ENCODE data around the gene COL2A1.

Gene COL2A1

DNA sequence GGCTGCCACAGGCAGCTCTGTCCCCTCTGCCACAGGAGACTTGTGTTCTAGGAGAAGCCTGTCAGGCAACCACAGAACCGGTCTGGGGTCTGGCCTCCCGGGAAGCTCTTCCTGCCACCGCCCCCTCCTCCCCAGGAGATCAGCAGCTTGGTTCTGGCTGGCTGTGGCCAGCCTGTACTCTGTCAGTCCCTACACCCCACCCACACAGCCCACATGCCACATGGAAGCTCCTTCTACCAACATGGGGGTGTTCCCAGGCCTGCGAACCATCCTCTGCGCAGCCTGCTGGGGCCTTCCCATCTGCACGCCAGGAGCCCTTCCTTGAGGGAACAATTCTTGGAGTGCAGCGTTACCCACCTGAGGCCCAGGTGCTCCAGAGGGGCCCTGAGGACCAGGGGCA, 24.1 kb downstream of the COL2A1 start:
- H3K4me3 ChIP-seq (ENCODE audit: low read depth in 1 of 2, low read length in 2 of 2): no peak overlapping the region
- H3K4me1 ChIP-seq (ENCODE audit: control insufficient read depth in 1 of 2, insufficient read depth in 2 of 2, low read length in 2 of 2): no peaks in the 10 kb centered on the region
- no peaks in the 10 kb centered on the region for H3K36me3 ChIP-seq (ENCODE audit: control insufficient read depth in 1 of 2, insufficient read depth in 2 of 2, low read length in 2 of 2)
- no peak overlapping the region for H3K27ac ChIP-seq (ENCODE audit: low read length)
- H3K27me3 ChIP-seq (ENCODE audit: low read depth, low read length): no peaks in the 10 kb centered on the region
- H3K9me3 ChIP-seq (ENCODE audit: control insufficient read depth in 1 of 2, low read length in 2 of 2): no peaks in the 10 kb centered on the region

DNA sequence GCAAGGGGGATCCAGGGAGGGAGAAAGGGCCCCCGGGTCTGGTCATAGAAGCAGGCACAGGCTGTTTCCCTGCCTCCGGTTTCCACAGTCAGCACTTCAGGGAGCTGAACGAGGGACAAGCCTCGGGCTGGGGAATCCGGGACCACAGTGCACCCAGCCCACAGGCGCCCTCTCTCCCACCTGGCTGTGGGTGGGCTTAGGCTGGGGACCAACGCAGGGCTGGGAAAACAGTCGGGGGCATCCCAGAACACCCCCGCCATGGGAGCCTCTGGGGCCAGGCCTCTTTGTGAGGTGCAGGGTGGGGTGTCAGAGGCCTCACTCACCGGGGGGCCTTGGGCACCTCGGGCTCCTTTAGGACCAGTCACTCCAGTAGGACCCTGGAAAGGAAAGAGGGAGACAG, 24.6 kb downstream of the COL2A1 start:
- Histone ChIP-seq H3K36me3 (ENCODE audit: control insufficient read depth in 1 of 2, insufficient read depth in 2 of 2, low read length in 2 of 2) (no peaks in the 10 kb centered on the region), H3K9me3 (ENCODE audit: control insufficient read depth in 1 of 2, low read length in 2 of 2) (no peaks in the 10 kb centered on the region), H3K4me3 (ENCODE audit: low read depth in 1 of 2, low read length in 2 of 2) (no peak overlapping the region)

DNA sequence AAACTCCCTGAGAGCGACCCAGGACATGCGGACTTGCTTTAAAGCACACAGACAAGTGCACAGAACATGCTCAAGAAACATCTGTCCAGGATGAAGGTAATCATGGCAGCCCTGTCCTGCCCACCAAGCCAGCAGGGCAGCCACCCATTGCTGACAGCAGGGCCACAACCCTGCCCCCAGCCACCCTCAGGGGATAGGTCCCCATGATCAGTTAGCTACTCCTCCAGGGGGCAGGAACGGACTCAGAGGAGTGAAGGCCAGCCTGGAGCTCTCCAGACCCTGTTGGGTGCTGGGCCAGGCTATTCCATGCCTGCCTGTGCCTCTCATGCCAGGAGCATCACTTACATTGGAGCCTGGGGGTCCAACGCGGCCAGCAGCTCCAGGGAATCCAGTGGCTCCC, 25.1 kb downstream of the COL2A1 start:
- H3K4me3 ChIP-seq (ENCODE audit: low read depth in 1 of 2, low read length in 2 of 2): no peak overlapping the region

More for the DNA sequence above, 24.6 kb downstream of the COL2A1 start:
- Histone ChIP-seq H3K4me1 (ENCODE audit: control insufficient read depth in 1 of 2, insufficient read depth in 2 of 2, low read length in 2 of 2) (no peaks in the 10 kb centered on the region), H3K27me3 (ENCODE audit: low read depth, low read length) (no peaks in the 10 kb centered on the region), H3K27ac (ENCODE audit: low read length) (no peak overlapping the region)

DNA sequence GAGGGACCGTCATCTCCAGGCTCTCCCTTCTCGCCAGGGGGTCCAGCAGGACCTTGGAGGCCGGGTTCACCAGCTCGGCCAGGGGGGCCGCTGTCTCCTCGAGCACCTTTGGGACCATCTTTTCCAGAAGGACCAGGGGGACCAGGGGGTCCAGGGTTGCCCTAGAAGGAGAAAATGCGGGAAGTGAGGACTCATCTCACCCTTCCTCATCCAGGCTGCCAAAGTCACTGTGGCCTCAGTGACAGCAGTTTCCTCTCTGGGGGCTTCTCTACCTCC, 25.7 kb downstream of the COL2A1 start:
- no peaks in the 10 kb centered on the region for H3K4me1 ChIP-seq (ENCODE audit: control insufficient read depth in 1 of 2, insufficient read depth in 2 of 2, low read length in 2 of 2)

More for the DNA sequence above, 25.1 kb downstream of the COL2A1 start:
- no peaks in the 10 kb centered on the region for H3K4me1 ChIP-seq (ENCODE audit: control insufficient read depth in 1 of 2, insufficient read depth in 2 of 2, low read length in 2 of 2)
- no peaks in the 10 kb centered on the region for H3K36me3 ChIP-seq (ENCODE audit: control insufficient read depth in 1 of 2, insufficient read depth in 2 of 2, low read length in 2 of 2)
- no peak overlapping the region for H3K27ac ChIP-seq (ENCODE audit: low read length)
- no peaks in the 10 kb centered on the region for H3K9me3 ChIP-seq (ENCODE audit: control insufficient read depth in 1 of 2, low read length in 2 of 2)
- no peaks in the 10 kb centered on the region for H3K27me3 ChIP-seq (ENCODE audit: low read depth, low read length)

DNA sequence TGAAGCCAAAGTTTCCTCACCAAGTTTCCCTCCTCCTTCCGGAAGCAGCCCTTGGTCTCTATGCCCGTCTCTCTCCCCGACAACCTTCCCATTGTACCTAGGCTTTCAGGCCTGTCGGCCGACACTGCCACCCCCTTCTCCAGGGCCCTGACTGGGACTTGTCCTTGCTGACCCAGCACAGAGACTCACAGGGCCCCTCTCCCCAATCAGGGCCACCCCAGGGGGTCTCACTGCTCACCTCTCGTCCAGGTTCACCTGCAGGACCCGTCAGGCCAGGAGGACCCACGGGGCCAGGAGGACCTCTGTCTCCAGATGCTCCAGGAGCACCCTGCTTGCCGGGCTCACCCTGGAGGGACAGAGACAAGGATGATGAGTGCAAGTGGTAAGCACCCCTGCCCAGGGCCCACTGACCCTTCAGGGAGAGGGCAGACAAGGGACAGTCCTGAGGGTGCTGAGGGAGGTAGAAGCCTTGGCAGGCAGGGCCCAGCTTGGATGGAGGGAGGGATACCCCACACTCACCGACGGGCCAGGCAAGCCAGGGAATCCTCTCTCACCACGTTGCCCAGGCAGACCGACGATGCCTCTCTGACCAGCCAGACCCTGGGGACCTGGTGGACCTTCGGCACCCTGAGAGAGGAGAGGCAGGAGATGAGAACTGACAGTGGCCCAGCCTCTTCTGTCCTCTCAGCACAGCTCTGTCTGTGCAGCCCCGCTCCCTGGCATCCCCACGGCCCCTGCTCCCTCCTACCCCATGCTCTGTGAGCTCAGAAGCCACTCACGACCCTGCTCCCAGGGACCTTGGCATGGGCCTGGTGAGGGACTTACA, 26.3 kb downstream of the COL2A1 start:
- Histone ChIP-seq H3K27ac (ENCODE audit: low read length) (no peak overlapping the region), H3K36me3 (ENCODE audit: control insufficient read depth in 1 of 2, insufficient read depth in 2 of 2, low read length in 2 of 2) (no peaks in the 10 kb centered on the region), H3K27me3 (ENCODE audit: low read depth, low read length) (no peaks in the 10 kb centered on the region), H3K4me3 (ENCODE audit: low read depth in 1 of 2, low read length in 2 of 2) (no peak overlapping the region), H3K4me1 (ENCODE audit: control insufficient read depth in 1 of 2, insufficient read depth in 2 of 2, low read length in 2 of 2) (no peaks in the 10 kb centered on the region), H3K9me3 (ENCODE audit: control insufficient read depth in 1 of 2, low read length in 2 of 2) (no peaks in the 10 kb centered on the region)

More for the DNA sequence above, 25.7 kb downstream of the COL2A1 start:
- Histone ChIP-seq H3K27me3 (ENCODE audit: low read depth, low read length) (no peaks in the 10 kb centered on the region), H3K9me3 (ENCODE audit: control insufficient read depth in 1 of 2, low read length in 2 of 2) (no peaks in the 10 kb centered on the region), H3K36me3 (ENCODE audit: control insufficient read depth in 1 of 2, insufficient read depth in 2 of 2, low read length in 2 of 2) (no peaks in the 10 kb centered on the region), H3K27ac (ENCODE audit: low read length) (no peak overlapping the region), H3K4me3 (ENCODE audit: low read depth in 1 of 2, low read length in 2 of 2) (no peak overlapping the region)

DNA sequence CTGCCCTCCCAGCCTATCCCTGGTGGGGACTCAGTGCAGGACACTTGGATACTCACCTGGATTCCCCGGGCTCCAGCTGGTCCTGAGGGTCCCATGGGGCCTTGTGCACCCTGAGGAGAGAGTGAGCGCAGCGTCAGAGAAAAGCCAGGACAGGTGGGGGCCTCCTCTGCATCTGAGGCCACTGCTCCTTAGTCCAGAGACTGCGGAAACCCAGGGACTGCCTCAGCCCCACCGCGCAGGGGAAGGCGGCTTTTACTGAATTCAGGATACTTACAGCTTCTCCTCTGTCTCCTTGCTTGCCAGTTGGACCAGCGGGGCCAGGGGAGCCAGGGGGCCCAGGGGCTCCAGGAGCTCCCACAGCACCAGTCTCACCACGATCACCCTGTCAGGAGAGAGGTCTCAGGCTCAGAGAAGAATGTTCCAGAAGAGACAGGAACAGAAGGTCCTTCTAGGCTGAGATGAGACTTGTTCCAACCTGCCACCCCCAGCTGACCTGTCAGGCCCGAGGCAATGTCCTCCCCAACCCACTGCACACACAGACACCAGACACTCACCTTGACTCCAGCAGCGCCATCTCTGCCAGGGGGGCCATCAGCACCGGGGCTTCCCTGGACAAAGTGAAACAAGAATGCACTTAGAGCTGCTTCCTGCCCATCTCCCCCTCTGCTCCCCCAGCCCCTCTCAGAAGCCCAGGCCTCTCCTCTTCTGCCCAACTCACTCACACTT, 27.1 kb downstream of the COL2A1 start:
- Histone ChIP-seq H3K27ac (ENCODE audit: low read length) (no peak overlapping the region), H3K4me1 (ENCODE audit: control insufficient read depth in 1 of 2, insufficient read depth in 2 of 2, low read length in 2 of 2) (no peaks in the 10 kb centered on the region), H3K4me3 (ENCODE audit: low read depth in 1 of 2, low read length in 2 of 2) (no peak overlapping the region), H3K36me3 (ENCODE audit: control insufficient read depth in 1 of 2, insufficient read depth in 2 of 2, low read length in 2 of 2) (no peaks in the 10 kb centered on the region), H3K27me3 (ENCODE audit: low read depth, low read length) (no peaks in the 10 kb centered on the region), H3K9me3 (ENCODE audit: control insufficient read depth in 1 of 2, low read length in 2 of 2) (no peaks in the 10 kb centered on the region)

DNA sequence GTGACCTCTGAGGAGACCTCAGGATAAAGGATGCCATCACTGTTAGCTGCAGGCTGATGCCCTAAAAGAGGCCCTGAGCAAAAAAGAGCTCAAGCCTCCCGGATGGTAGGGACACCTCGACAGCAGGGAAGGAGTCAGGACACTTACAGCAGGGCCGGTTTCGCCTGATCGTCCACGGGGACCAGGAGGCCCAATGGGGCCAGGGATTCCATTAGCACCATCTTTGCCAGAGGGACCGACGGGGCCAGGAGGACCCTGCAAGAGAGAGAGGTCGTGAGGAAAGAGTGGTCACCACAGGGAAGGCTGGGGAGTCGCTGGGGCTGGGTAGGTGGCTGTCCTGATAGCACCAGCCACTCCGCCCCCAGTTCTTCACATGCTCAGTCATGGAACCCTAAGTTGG, 28.5 kb downstream of the COL2A1 start:
- Histone ChIP-seq H3K27ac (ENCODE audit: low read length) (no peak overlapping the region), H3K27me3 (ENCODE audit: low read depth, low read length) (no peaks in the 10 kb centered on the region), H3K4me3 (ENCODE audit: low read depth in 1 of 2, low read length in 2 of 2) (no peak overlapping the region), H3K9me3 (ENCODE audit: control insufficient read depth in 1 of 2, low read length in 2 of 2) (no peaks in the 10 kb centered on the region), H3K4me1 (ENCODE audit: control insufficient read depth in 1 of 2, insufficient read depth in 2 of 2, low read length in 2 of 2) (no peaks in the 10 kb centered on the region), H3K36me3 (ENCODE audit: control insufficient read depth in 1 of 2, insufficient read depth in 2 of 2, low read length in 2 of 2) (no peaks in the 10 kb centered on the region)

DNA sequence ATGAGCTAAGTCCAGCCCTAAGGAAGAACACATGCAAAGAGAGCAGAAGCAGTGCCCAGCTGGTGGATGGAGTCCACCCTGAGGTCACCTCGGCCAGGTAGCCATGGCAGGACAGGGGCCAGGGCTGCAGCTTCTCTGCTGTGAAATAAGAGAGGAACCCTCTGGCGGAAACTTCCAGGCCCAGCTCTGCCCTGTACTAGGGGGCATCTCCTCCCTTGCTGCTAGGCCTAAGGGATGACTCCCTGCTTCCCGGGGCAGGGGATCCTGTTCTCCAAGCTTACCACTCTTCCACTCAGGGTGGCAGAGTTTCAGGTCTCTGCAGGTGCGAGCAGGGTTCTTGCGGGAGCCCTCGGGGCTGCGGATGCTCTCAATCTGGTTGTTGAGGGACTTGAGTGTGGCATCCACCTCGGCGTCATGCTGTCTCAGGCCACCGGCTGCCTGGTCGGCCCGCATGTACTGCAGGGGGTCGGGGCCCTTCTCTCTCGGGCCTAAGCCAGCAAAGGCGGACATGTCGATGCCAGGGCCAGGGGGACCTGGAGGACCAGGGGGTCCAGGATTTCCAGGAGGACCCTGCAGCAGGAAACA, 29.1 kb downstream of the COL2A1 start:
- no peak overlapping the region for H3K4me3 ChIP-seq (ENCODE audit: low read depth in 1 of 2, low read length in 2 of 2)
- H3K27me3 ChIP-seq (ENCODE audit: low read depth, low read length): no peaks in the 10 kb centered on the region
- no peak overlapping the region for H3K27ac ChIP-seq (ENCODE audit: low read length)
- no peaks in the 10 kb centered on the region for H3K9me3 ChIP-seq (ENCODE audit: control insufficient read depth in 1 of 2, low read length in 2 of 2)
- H3K36me3 ChIP-seq (ENCODE audit: control insufficient read depth in 1 of 2, insufficient read depth in 2 of 2, low read length in 2 of 2): no peaks in the 10 kb centered on the region
- no peaks in the 10 kb centered on the region for H3K4me1 ChIP-seq (ENCODE audit: control insufficient read depth in 1 of 2, insufficient read depth in 2 of 2, low read length in 2 of 2)

DNA sequence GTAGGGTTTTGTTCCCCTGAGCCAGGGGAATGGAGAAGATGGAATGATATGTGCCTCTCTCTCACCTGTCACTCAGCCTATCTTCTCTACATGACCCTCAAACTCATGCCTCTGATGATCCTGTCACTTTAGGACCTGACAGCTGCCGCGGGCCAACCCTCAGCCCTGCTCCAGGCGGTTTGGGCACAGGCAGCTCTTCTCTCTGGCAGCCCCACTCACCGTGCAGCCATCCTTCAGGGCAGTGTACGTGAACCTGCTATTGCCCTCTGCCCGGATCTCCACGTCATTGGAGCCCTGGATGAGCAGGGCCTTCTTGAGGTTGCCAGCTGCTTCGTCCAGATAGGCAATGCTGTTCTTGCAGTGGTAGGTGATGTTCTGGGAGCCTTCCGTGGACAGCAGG, 30.4 kb downstream of the COL2A1 start:
- no peak overlapping the region for H3K27ac ChIP-seq (ENCODE audit: low read length)
- no peaks in the 10 kb centered on the region for H3K4me1 ChIP-seq (ENCODE audit: control insufficient read depth in 1 of 2, insufficient read depth in 2 of 2, low read length in 2 of 2)
- H3K27me3 ChIP-seq (ENCODE audit: low read depth, low read length): no peaks in the 10 kb centered on the region
- H3K4me3 ChIP-seq (ENCODE audit: low read depth in 1 of 2, low read length in 2 of 2): no peak overlapping the region
- H3K36me3 ChIP-seq (ENCODE audit: control insufficient read depth in 1 of 2, insufficient read depth in 2 of 2, low read length in 2 of 2): peaks cover 0 to 4% of the 10 kb centered on the region in 2 donors
- no peaks in the 10 kb centered on the region for H3K9me3 ChIP-seq (ENCODE audit: control insufficient read depth in 1 of 2, low read length in 2 of 2)

DNA sequence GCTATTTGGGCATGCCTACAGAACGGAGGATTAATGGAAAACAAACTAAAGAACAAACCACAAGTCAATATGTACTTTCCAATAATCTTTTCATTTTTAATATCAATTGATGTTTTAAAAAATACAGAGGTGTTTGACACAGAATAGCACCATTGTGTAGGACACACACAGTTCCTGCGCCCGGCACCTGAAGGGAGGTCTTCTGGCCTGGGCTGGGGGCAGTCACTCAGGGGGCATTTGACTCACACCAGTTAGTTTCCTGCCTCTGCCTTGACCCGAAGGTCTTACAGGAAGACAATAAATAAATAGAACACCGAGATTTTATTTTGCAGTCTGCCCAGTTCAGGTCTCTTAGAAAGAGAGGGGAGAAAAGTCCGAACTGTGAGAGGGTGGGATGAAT, 31.4 kb downstream of the COL2A1 start:
- no peak overlapping the region for H3K4me3 ChIP-seq (ENCODE audit: low read depth in 1 of 2, low read length in 2 of 2)
- no peaks in the 10 kb centered on the region for H3K4me1 ChIP-seq (ENCODE audit: control insufficient read depth in 1 of 2, insufficient read depth in 2 of 2, low read length in 2 of 2)
- no peak overlapping the region for H3K27ac ChIP-seq (ENCODE audit: low read length)
- H3K27me3 ChIP-seq (ENCODE audit: low read depth, low read length): no peaks in the 10 kb centered on the region
- no peaks in the 10 kb centered on the region for H3K9me3 ChIP-seq (ENCODE audit: control insufficient read depth in 1 of 2, low read length in 2 of 2)
- H3K36me3 ChIP-seq (ENCODE audit: control insufficient read depth in 1 of 2, insufficient read depth in 2 of 2, low read length in 2 of 2): peaks cover 0 to 9% of the 10 kb centered on the region in 2 donors

DNA sequence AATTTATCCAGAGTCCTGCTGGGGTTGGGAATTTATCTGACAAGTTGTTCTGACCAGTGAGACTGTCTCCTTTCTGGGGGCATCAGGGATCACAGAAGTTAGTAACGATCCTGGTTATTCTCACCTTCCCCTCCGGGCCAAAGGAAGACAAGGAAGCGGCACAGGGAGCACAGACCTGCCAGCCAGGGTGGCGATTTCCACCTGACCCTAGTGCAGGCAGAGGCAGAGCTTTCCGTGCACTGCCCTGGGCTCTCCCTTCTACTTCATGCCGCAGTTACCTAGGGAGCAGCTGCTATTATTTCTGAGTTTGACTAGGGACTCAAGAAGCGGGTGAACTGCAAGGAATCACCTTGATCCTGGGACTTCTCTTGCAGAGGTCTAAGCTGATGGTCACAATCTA, 33.4 kb downstream of the COL2A1 start:
- Histone ChIP-seq H3K27me3 (ENCODE audit: low read depth, low read length) (no peaks in the 10 kb centered on the region), H3K4me1 (ENCODE audit: control insufficient read depth in 1 of 2, insufficient read depth in 2 of 2, low read length in 2 of 2) (no peaks in the 10 kb centered on the region), H3K36me3 (ENCODE audit: control insufficient read depth in 1 of 2, insufficient read depth in 2 of 2, low read length in 2 of 2) (peaks cover 11 to 12% of the 10 kb centered on the region in 2 donors), H3K27ac (ENCODE audit: low read length) (no peak overlapping the region), H3K4me3 (ENCODE audit: low read depth in 1 of 2, low read length in 2 of 2) (no peak overlapping the region), H3K9me3 (ENCODE audit: control insufficient read depth in 1 of 2, low read length in 2 of 2) (no peaks in the 10 kb centered on the region)

Data from muscle layer of duodenum (tissue), 2 donors.